Measurements from ENCODE around the gene PSPN. TPM values are rescaled to one million over a fixed set of nuclear protein-coding genes. Genes with fewer than 3 reads are reported as not detected.

Gene PSPN
- total and polyA plus RNA-seq, 9 of the 15 experiments (the other 6 are each of a cell fraction or from before 2014, with no cell fraction given), result 0.21 to 1.1 (median 0.58) TPM

DNA sequence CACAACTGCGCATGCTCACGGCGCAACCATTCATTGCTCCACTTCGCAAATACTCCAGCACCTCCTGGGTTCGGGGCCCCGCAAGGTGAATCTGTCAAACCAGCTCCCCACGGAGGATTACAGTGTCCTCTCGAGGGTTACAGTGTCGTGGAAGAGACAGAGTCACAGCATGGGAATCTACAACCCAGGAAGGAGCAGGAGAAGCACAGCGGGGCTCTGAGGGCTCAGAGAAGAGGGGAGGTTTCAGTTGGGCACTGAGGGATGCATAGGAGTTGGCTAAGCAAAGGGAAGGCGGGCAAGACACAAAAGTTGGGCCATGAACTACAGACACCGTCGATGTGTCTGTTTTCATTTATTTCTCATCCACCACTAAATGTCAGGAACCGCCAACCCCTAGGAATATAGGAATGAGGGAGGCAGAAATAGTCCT, 18.3 kb upstream of the PSPN start (continued):
- TF ChIP-seq, protein P1, sequence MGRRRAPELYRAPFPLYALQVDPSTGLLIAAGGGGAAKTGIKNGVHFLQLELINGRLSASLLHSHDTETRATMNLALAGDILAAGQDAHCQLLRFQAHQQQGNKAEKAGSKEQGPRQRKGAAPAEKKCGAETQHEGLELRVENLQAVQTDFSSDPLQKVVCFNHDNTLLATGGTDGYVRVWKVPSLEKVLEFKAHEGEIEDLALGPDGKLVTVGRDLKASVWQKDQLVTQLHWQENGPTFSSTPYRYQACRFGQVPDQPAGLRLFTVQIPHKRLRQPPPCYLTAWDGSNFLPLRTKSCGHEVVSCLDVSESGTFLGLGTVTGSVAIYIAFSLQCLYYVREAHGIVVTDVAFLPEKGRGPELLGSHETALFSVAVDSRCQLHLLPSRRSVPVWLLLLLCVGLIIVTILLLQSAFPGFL (CRISPR knock-in tag; IDR thresholded peaks at IDR 0.05), result 0 out of 2 replicates have a peak, but pooled peaks have one; percentile 1
- TF ChIP-seq CBX1 (IDR thresholded peaks at IDR 0.05; ENCODE audit: low read depth) (no peak), ASH1L (IDR thresholded peaks at IDR 0.05; ENCODE audit: borderline replicate concordance, low read depth, partially characterized antibody) (no peak), ZNF263 (CRISPR knock-in tag; IDR thresholded peaks at IDR 0.05; ENCODE audit: borderline replicate concordance) (no peak; the same call in 1 of the 2 replicates), HCFC1 (IDR thresholded peaks at IDR 0.05; ENCODE audit: low read depth, low read length) (no peak), YY1 (IDR thresholded peaks at IDR 0.05; ENCODE audit: borderline replicate concordance in 1 of 3, control insufficient read depth in 1 of 3, extremely low read depth in 1 of 3, insufficient read depth in 3 of 3, insufficient read length in 1 of 3, insufficient replicate concordance in 2 of 3, low read depth in 1 of 3, low read length in 2 of 3) (peak in 2 of 3 experiments; percentile 9 to 50), FOXK2 (conservative IDR thresholded peaks at IDR 0.05 in 1 of 2, IDR thresholded peaks at IDR 0.05 in 1 of 2; ENCODE audit: low read depth in 2 of 2) (no peak), PHF21A (IDR thresholded peaks at IDR 0.05; ENCODE audit: borderline replicate concordance, low read depth) (no peak), FUS (optimal IDR thresholded peaks at IDR 0.05; ENCODE audit: low read depth, low read length) (no peak), GTF2F1 (IDR thresholded peaks at IDR 0.05; ENCODE audit: low read depth, low read length) (no peak), ZNF311 (CRISPR knock-in tag; IDR thresholded peaks at IDR 0.05) (no peak)
- TF ChIP-seq, protein P2, sequence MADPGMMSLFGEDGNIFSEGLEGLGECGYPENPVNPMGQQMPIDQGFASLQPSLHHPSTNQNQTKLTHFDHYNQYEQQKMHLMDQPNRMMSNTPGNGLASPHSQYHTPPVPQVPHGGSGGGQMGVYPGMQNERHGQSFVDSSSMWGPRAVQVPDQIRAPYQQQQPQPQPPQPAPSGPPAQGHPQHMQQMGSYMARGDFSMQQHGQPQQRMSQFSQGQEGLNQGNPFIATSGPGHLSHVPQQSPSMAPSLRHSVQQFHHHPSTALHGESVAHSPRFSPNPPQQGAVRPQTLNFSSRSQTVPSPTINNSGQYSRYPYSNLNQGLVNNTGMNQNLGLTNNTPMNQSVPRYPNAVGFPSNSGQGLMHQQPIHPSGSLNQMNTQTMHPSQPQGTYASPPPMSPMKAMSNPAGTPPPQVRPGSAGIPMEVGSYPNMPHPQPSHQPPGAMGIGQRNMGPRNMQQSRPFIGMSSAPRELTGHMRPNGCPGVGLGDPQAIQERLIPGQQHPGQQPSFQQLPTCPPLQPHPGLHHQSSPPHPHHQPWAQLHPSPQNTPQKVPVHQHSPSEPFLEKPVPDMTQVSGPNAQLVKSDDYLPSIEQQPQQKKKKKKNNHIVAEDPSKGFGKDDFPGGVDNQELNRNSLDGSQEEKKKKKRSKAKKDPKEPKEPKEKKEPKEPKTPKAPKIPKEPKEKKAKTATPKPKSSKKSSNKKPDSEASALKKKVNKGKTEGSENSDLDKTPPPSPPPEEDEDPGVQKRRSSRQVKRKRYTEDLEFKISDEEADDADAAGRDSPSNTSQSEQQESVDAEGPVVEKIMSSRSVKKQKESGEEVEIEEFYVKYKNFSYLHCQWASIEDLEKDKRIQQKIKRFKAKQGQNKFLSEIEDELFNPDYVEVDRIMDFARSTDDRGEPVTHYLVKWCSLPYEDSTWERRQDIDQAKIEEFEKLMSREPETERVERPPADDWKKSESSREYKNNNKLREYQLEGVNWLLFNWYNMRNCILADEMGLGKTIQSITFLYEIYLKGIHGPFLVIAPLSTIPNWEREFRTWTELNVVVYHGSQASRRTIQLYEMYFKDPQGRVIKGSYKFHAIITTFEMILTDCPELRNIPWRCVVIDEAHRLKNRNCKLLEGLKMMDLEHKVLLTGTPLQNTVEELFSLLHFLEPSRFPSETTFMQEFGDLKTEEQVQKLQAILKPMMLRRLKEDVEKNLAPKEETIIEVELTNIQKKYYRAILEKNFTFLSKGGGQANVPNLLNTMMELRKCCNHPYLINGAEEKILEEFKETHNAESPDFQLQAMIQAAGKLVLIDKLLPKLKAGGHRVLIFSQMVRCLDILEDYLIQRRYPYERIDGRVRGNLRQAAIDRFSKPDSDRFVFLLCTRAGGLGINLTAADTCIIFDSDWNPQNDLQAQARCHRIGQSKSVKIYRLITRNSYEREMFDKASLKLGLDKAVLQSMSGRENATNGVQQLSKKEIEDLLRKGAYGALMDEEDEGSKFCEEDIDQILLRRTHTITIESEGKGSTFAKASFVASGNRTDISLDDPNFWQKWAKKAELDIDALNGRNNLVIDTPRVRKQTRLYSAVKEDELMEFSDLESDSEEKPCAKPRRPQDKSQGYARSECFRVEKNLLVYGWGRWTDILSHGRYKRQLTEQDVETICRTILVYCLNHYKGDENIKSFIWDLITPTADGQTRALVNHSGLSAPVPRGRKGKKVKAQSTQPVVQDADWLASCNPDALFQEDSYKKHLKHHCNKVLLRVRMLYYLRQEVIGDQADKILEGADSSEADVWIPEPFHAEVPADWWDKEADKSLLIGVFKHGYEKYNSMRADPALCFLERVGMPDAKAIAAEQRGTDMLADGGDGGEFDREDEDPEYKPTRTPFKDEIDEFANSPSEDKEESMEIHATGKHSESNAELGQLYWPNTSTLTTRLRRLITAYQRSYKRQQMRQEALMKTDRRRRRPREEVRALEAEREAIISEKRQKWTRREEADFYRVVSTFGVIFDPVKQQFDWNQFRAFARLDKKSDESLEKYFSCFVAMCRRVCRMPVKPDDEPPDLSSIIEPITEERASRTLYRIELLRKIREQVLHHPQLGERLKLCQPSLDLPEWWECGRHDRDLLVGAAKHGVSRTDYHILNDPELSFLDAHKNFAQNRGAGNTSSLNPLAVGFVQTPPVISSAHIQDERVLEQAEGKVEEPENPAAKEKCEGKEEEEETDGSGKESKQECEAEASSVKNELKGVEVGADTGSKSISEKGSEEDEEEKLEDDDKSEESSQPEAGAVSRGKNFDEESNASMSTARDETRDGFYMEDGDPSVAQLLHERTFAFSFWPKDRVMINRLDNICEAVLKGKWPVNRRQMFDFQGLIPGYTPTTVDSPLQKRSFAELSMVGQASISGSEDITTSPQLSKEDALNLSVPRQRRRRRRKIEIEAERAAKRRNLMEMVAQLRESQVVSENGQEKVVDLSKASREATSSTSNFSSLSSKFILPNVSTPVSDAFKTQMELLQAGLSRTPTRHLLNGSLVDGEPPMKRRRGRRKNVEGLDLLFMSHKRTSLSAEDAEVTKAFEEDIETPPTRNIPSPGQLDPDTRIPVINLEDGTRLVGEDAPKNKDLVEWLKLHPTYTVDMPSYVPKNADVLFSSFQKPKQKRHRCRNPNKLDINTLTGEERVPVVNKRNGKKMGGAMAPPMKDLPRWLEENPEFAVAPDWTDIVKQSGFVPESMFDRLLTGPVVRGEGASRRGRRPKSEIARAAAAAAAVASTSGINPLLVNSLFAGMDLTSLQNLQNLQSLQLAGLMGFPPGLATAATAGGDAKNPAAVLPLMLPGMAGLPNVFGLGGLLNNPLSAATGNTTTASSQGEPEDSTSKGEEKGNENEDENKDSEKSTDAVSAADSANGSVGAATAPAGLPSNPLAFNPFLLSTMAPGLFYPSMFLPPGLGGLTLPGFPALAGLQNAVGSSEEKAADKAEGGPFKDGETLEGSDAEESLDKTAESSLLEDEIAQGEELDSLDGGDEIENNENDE (IDR thresholded peaks at IDR 0.05; ENCODE audit: low read depth, low read length), result no peak
